Naive B cell (primary cell): Measurements from ENCODE around the gene STARD3. TPM values are rescaled to one million over a fixed set of nuclear protein-coding genes. Genes with fewer than 3 reads are reported as not detected.
A peak's percentile ranks its signal among the peaks of the same experiment; 100 is the strongest.
"Not testable (repeated sequence)": the region's sequence is repeated elsewhere in the genome, so short reads cannot be mapped to it uniquely, and the experiment has no call there.

Source experiments
- ATAC-seq, 2 donors: fragments of 150-1000 bp; cut with Tn5 transposase; 2 replicates each; pipeline ENCODE4 v1.10.0; 2021; ENCODE audit warnings: low read depth in 2 of 2, mild to moderate bottlenecking in 2 of 2, moderate library complexity in 2 of 2
- DNase-seq: peaks from one replicate; pipeline ENCODE4 v3.0.0; 2022
- H3K27ac Mint-ChIP-seq, 6 donors: one replicate each; pipeline ENCODE4 v1.8.0; 2020 to 2022; ENCODE audit warnings: mild to moderate bottlenecking in 6 of 6, mixed read lengths in 6 of 6, moderate library complexity in 5 of 6, inconsistent platforms in 2 of 6
- H3K27me3 Mint-ChIP-seq, 3 donors: one replicate each; pipeline ENCODE4 v1.8.0; 2021 to 2022; ENCODE audit warnings: mixed read lengths in 3 of 3, mild to moderate bottlenecking in 1 of 3
- H3K36me3 Mint-ChIP-seq, 2 donors: one replicate each; pipeline ENCODE4 v1.8.0; 2020 to 2022; ENCODE audit warnings: mixed read lengths in 2 of 2, inconsistent platforms in 1 of 2, mild to moderate bottlenecking in 1 of 2
- H3K4me1 Mint-ChIP-seq, 3 donors: one replicate each; pipeline ENCODE4 v1.8.0; 2020 to 2022; ENCODE audit warnings: mixed read lengths in 3 of 3, inconsistent platforms in 1 of 3, mild to moderate bottlenecking in 1 of 3, moderate library complexity in 1 of 3
- H3K4me3 Mint-ChIP-seq, 8 donors: one replicate each; pipeline ENCODE4 v1.8.0; 2020 to 2022; ENCODE audit warnings: mild to moderate bottlenecking in 8 of 8, mixed read lengths in 8 of 8, moderate library complexity in 8 of 8, inconsistent platforms in 2 of 8
- H3K9me3 Mint-ChIP-seq, 7 donors: one replicate each; pipeline ENCODE4 v1.8.0; 2020 to 2022; ENCODE audit warnings: mixed read lengths in 7 of 7, mild to moderate bottlenecking in 5 of 7, inconsistent platforms in 2 of 7, moderate library complexity in 1 of 7
- polyA plus RNA-seq, 6 donors: library from polyadenylated mRNA; unstranded; fragments of 300-500 nt; fragmentation: Illumina TruSeq; gene quantifications; one replicate each; pipeline ENCODE4 v1.2.3, GENCODE V29; 2021; ENCODE audit warnings: low read depth in 6 of 6

The STARD3 gene
- polyA plus RNA-seq, 6 donors from 2014 or later: 30.7 to 53.7 (median 42.0) TPM

- no peak overlapping the region for H3K4me3 Mint-ChIP-seq
- H3K9me3 Mint-ChIP-seq: no peaks in the 10 kb centered on the region
- DNase-seq (no peak), ATAC-seq (no peak)
- no peaks in the 10 kb centered on the region for H3K27me3 Mint-ChIP-seq
- peak overlapping the region in 1 of 6 donors; percentile 74 for H3K27ac Mint-ChIP-seq
- peaks cover 15 to 16% (median 16%) of the 10 kb centered on the region in 3 donors for H3K4me1 Mint-ChIP-seq
- H3K36me3 Mint-ChIP-seq: no peaks in the 10 kb centered on the region
These were observed 73.3 kb downstream of the STARD3 start for GRCh38 chr17:39709998-39710964.

- not testable (repeated sequence) for ATAC-seq, H3K36me3 Mint-ChIP-seq, H3K9me3 Mint-ChIP-seq, H3K27me3 Mint-ChIP-seq, H3K4me3 Mint-ChIP-seq, H3K27ac Mint-ChIP-seq, DNase-seq
- peaks cover 15 to 16% (median 16%) of the 10 kb centered on the region in 3 donors for H3K4me1 Mint-ChIP-seq
These were observed 74.1 kb downstream of the STARD3 start for GRCh38 chr17:39711071-39711470.

- H3K36me3 Mint-ChIP-seq: no peaks in the 10 kb centered on the region
- no peaks in the 10 kb centered on the region for H3K9me3 Mint-ChIP-seq
- H3K4me1 Mint-ChIP-seq: peaks cover 13 to 15% (median 14%) of the 10 kb centered on the region in 3 donors
- no peaks in the 10 kb centered on the region for H3K27me3 Mint-ChIP-seq
- ATAC-seq: no peak
- H3K27ac Mint-ChIP-seq: no peak overlapping the region
- no peak for DNase-seq
- H3K4me3 Mint-ChIP-seq: no peak overlapping the region
These were observed 74.9 kb downstream of the STARD3 start for GRCh38 chr17:39711851-39712250.

Other genes with a start within 250 kb of the STARD3 start
- gene FBXL20, start 235.5 kb upstream of the STARD3 start, polyA plus RNA-seq: 1 to 10 TPM in 5 of 6 donors, under 1 TPM in 1; 0.74 to 7.2 (median 4.0) TPM
- gene MED1, start 185.9 kb upstream of the STARD3 start, polyA plus RNA-seq: 10 to 100 TPM in 5 of 6 donors, 1 to 10 TPM in 1; 6.9 to 24.4 (median 20.2) TPM
- 1 to 10 TPM in 5 of 6 donors, under 1 TPM in 1; 0.32 to 8.1 (median 4.3) TPM for gene CDK12, start 175.7 kb upstream of the STARD3 start, polyA plus RNA-seq
- under 1 TPM in 1 of 6 donors, not detected in 5; 0.09 TPM for gene NEUROD2, start 29.2 kb upstream of the STARD3 start, polyA plus RNA-seq
- gene PPP1R1B, start 10.2 kb upstream of the STARD3 start, polyA plus RNA-seq: under 1 TPM in 1 of 6 donors, not detected in 5; 0.12 TPM
- under 1 TPM in 3 of 6 donors, not detected in 3; 0.12 to 0.25 (median 0.24) TPM for gene TCAP, start 28.2 kb downstream of the STARD3 start, polyA plus RNA-seq
- not detected for gene PNMT, start 31.3 kb downstream of the STARD3 start, polyA plus RNA-seq
- 10 to 100 TPM in 2 of 6 donors, 1 to 10 TPM in 4; 7.2 to 18.2 (median 9.1) TPM for gene PGAP3, start 50.9 kb downstream of the STARD3 start, polyA plus RNA-seq
- 1 to 10 TPM in 3 of 6 donors, under 1 TPM in 3; 0.20 to 3.0 (median 1.1) TPM for gene ERBB2, start 62.9 kb downstream of the STARD3 start, polyA plus RNA-seq
- gene MIEN1, start 93.4 kb downstream of the STARD3 start, polyA plus RNA-seq: 100 to 1,000 TPM in 5 of 6 donors, 10 to 100 TPM in 1; 99.3 to 135 (median 123) TPM
- gene GRB7, start 100.8 kb downstream of the STARD3 start, polyA plus RNA-seq: under 1 TPM in 3 of 6 donors, not detected in 3; 0.23 to 0.65 (median 0.29) TPM
- 100 to 1,000 TPM in 1 of 6 donors, 10 to 100 TPM in 4, under 1 TPM in 1; 0.75 to 127 (median 39.8) TPM for gene IKZF3, start 227.2 kb downstream of the STARD3 start, polyA plus RNA-seq
- gene ZPBP2, start 231.1 kb downstream of the STARD3 start, polyA plus RNA-seq: under 1 TPM in 5 of 6 donors, not detected in 1; 0.16 to 0.80 (median 0.38) TPM